Endothelial cell of coronary artery (primary cell): ENCODE data around the gene BOLA2B. TPM values are rescaled to one million over a fixed set of nuclear protein-coding genes. Genes with fewer than 3 reads are reported as not detected.

Source experiments
- total RNA-seq: library from RNA; depleted of rRNA; stranded (reverse); fragments of >200 nt; gene quantifications from 2 replicates; pipeline ENCODE4 v1.2.3, GENCODE V29; 2014

BOLA2B gene
- total RNA-seq: 39.0 and 39.6 TPM in 2 replicates

DNA sequence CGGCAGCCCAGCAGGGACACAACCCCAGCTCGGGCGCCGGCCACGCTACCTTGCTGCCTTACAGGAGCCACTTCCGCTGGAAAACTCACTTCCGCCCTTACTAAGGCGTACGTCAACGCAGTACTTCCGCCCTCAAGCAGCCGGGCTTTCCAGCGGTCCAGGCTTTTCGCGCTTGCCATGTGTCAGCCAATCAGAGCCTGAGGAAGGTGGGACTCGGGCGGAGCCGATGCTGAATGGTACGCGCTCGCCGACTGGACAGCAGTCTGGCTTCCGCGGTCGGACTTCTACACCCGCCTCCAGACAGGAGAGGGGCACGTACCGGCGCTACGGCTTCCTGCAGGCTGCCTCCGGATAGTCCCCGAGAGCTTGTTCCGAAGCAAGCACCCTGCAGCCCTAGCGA lies at the start of gene BOLA2B, which contains the start of gene SLX1A:
BOLA2B (minus strand) TSS at position 52 of the 400 bp plus-strand sequence. CDS start 71 bp downstream, outside the sequence.
SLX1A (plus strand) TSS at position 261 of the 400 bp plus-strand sequence. CDS start 210 bp downstream, outside the sequence.

DNA sequence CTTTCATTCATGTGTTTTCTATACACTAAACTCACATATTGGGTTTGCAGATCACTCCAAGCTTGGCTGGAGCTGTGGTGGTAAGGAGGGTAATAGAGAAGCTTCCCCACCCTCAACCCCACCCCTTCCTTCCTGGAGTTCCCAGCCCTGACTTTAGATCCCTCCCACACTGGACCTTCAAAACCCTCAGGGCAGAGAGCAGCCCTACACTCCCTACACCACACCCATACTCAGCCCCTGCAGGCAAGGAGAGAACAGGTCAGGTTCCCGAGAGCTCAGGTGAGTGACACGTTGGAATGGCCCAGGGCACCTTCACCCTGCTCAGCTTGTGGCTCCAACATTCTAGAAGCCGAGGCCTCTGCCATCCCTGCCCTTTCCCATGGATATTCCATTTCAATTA lies 5.6 kb upstream of the BOLA2B start, which contains the start of gene SULT1A3:
SULT1A3 (plus strand) TSS at position 207 of the 400 bp plus-strand sequence. CDS start 1,474 bp downstream, outside the sequence.

DNA sequence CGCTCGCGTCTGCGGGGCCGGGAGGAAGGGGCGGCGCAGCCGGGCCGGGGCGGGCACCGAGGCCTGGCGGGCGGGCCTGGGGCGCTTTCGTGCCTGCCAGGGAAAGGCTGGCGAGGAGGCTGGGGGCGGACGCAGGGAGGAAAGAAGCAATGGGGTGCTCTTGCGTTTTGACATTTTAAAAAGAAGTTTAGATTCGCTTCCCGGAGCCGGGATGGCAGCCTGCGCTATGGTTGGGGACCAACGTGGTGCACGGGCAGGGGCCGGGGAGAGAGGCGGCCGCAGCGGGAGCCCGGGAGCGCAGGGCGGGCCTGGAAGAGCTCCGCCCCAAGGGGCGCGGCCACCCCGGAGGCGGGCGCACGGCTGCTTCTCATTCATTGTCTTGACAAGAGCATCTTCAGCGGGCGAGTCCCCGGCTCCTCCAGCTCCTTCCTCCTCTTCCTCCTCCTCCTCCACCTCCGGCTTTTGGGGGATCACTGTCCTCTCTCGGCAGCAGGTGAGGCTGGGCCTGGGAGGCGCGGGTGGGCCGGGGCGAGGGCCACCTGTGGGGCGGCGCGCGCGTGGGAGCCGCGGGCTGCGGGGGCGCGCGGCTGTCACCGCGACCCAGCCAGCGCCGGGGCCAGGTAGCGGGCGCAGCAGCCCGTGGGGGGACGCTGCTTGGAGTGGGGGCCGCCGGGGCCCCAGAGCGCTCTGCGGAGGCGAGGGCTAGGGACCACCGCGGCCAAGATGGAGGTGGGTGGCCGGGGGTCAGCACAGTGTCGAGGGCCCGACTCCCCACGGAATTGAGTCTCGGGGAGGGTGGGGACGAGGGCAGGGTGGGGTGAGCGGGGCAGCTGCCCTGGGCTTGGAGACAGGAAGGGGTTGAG lies 10.0 kb downstream of the BOLA2B start, which contains the start of gene CORO1A:
CORO1A (plus strand) TSS at position 370 of the 863 bp plus-strand sequence. CDS start 1,608 bp downstream, outside the sequence.

Other genes starting within 250 kb of the BOLA2B start
- 61.0 and 61.1 TPM in 2 replicates for gene TMEM219, start 231.6 kb downstream of the BOLA2B start, total RNA-seq
- gene TAOK2, start 219.8 kb downstream of the BOLA2B start, total RNA-seq: 97.0 TPM in 2 replicates
- gene HIRIP3, start 198.0 kb downstream of the BOLA2B start, total RNA-seq: 4.9 and 6.4 TPM in 2 replicates
- 17.3 and 18.3 TPM in 2 replicates for gene INO80E, start 197.4 kb downstream of the BOLA2B start, total RNA-seq
- 0.09 and 0.38 TPM in 2 replicates for gene DOC2A, start 182.6 kb downstream of the BOLA2B start, total RNA-seq
- not detected in 2 replicates for gene C16orf92, start 170.5 kb downstream of the BOLA2B start, total RNA-seq
- gene TLCD3B, start 162.4 kb downstream of the BOLA2B start, total RNA-seq: 0.09 TPM in 2 replicates
- 358 and 754 TPM in 2 replicates for gene ALDOA, start 127.9 kb downstream of the BOLA2B start, total RNA-seq
- 221 and 246 TPM in 2 replicates for gene PPP4C, start 117.7 kb downstream of the BOLA2B start, total RNA-seq
- 0.09 and 0.19 TPM in 2 replicates for gene TBX6, start 101.7 kb downstream of the BOLA2B start, total RNA-seq
- gene YPEL3, start 97.5 kb downstream of the BOLA2B start, total RNA-seq: 6.2 and 9.3 TPM in 2 replicates
- 0.81 and 1.3 TPM in 2 replicates for gene GDPD3, start 80.1 kb downstream of the BOLA2B start, total RNA-seq
- 25.6 and 28.0 TPM in 2 replicates for gene MAPK3, start 70.4 kb downstream of the BOLA2B start, total RNA-seq
- gene CORO1A, start 10.1 kb downstream of the BOLA2B start, total RNA-seq: 0.75 and 2.7 TPM in 2 replicates
- 39.4 and 46.1 TPM in 2 replicates for gene SLX1A, start 209 bp upstream of the BOLA2B start, total RNA-seq
- 1.7 and 2.8 TPM in 2 replicates for gene SULT1A3, start 5.6 kb upstream of the BOLA2B start, total RNA-seq
- 0.94 and 1.3 TPM in 2 replicates for gene NPIPB13, start 54.8 kb upstream of the BOLA2B start, total RNA-seq
- gene CD2BP2, start 161.6 kb upstream of the BOLA2B start, total RNA-seq: 35.4 and 35.5 TPM in 2 replicates
- 30.8 and 34.5 TPM in 2 replicates for gene TBC1D10B, start 176.8 kb upstream of the BOLA2B start, total RNA-seq
- gene MYL11, start 181.1 kb upstream of the BOLA2B start, total RNA-seq: not detected in 2 replicates
- 0.09 TPM in 1 of 2 replicates, not detected in the other for gene SEPTIN1, start 188.9 kb upstream of the BOLA2B start, total RNA-seq
- 13.3 and 21.8 TPM in 2 replicates for gene ZNF48, start 201.8 kb upstream of the BOLA2B start, total RNA-seq
- 7.9 and 9.9 TPM in 2 replicates for gene ZNF771, start 213.9 kb upstream of the BOLA2B start, total RNA-seq
- gene DCTPP1, start 236.4 kb upstream of the BOLA2B start, total RNA-seq: 20.4 and 35.1 TPM in 2 replicates